Astrocyte of the cerebellum (primary cell): ENCODE data around the gene MN1.

ENCODE experiments used
- DNase-seq: peaks from one replicate; pipeline ENCODE4 v3.0.0-alpha.2; 2011; ENCODE audit warnings: low read depth
- H3K4me3 ChIP-seq: 2 replicates; pipeline ENCODE4 v1.5.1; 2011; ENCODE audit warnings: mild to moderate bottlenecking, low read depth, low read length, moderate library complexity
- in situ Hi-C: cut with HindIII; loops from 2 replicates; pipeline ENCODE4 v1.10.0; 2017; ENCODE audit warnings: low sequenced_read_pairs
- TF ChIP-seq, protein P1 (sequence below): IDR thresholded peaks from 2 replicates; pipeline ENCODE4 v1.5.1; 2012; ENCODE audit warnings: low read length, low read depth, moderate library complexity, mild to moderate bottlenecking; ENCODE audit errors: missing control alignments

Gene MN1

DNA sequence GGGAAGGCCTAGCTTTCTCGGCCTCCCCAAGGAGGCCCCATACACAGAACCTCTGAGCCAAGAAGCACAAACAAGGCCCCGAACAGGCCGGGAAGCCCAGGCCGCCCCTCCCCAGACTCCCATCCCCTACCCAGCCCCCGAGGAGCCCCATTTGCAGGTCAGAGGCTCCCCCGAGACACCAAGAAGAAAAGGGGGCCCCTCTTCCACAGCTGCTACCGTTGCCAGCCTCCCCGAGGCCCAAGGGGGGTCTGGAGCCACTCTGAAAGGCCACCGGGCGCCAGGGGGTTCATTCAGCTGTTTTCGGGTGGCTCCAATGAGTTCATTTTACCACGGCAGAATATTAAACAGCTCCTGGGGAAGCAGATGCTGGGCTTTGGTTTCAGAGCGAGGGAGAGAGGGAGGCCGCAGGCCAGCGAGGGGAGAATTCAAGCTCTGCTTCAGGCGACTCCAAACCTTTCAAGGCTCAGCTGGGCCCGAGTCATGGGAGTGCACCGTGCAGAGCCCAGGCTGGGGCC is 28.5 kb downstream of the MN1 start:
- in situ Hi-C loops: no loop called here
- TF ChIP-seq, protein P1, sequence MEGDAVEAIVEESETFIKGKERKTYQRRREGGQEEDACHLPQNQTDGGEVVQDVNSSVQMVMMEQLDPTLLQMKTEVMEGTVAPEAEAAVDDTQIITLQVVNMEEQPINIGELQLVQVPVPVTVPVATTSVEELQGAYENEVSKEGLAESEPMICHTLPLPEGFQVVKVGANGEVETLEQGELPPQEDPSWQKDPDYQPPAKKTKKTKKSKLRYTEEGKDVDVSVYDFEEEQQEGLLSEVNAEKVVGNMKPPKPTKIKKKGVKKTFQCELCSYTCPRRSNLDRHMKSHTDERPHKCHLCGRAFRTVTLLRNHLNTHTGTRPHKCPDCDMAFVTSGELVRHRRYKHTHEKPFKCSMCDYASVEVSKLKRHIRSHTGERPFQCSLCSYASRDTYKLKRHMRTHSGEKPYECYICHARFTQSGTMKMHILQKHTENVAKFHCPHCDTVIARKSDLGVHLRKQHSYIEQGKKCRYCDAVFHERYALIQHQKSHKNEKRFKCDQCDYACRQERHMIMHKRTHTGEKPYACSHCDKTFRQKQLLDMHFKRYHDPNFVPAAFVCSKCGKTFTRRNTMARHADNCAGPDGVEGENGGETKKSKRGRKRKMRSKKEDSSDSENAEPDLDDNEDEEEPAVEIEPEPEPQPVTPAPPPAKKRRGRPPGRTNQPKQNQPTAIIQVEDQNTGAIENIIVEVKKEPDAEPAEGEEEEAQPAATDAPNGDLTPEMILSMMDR: no peak
- DNase-seq: no peak
- H3K4me3 ChIP-seq: no peak overlapping the region

DNA sequence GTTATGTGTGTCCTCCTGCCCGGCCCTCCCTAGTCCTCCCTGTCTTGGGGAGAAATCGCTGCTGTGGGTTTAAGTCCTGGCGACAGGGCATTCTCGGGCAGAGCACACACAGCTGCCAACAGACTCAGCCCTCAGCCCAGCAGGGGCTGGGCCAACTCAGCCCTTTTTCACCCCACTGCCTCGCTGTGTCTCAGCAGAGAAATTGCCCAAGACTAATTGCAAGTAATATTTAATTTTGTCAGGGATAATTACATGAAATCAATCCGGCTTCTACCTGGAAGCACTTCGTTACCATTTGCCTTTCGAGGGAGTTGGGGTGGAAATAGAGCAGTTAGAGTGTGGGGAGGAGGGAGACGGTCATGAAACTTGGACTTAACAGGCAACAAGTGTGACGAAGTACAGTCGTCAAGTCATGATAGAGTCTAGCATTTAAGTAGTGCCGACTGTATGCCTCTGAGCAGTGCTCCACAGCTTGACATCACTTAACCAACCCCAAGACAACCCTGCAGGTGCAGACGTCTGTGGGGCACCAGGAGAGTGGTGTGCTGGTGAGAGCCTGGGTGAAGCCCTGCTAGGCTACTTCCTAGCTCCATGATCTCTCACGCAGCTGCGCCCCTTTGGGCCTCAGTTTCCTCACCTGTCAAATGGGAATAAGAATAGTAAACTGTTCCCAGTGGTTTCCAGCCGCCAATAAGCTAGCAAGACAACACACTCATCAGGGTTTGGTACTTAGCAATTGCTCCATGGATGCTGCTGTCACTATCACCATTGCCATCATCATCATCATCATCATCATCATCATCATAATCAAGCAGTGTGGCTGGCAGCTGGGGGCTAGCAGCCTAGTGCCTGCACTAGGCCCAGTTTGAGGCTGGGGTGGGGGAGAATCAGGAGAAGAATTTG is 29.2 kb downstream of the MN1 start:
- DNase-seq: no peak
- no peak overlapping the region for H3K4me3 ChIP-seq
- TF ChIP-seq, protein P1: no peak
- in situ Hi-C loops: no loop called here

- TF ChIP-seq, protein P1: no peak
- in situ Hi-C loops: no loop called here
- DNase-seq: no peak
- no peak overlapping the region for H3K4me3 ChIP-seq
These were observed 29.9 kb downstream of the MN1 start for GRCh38 chr22:27771637-27772036.

GRCh38 chr22:27769012-27769411 is 32.5 kb downstream of the MN1 start:
- in situ Hi-C loops: no loop called here
- no peak overlapping the region for H3K4me3 ChIP-seq
- TF ChIP-seq, protein P1: no peak
- DNase-seq: no peak

DNA sequence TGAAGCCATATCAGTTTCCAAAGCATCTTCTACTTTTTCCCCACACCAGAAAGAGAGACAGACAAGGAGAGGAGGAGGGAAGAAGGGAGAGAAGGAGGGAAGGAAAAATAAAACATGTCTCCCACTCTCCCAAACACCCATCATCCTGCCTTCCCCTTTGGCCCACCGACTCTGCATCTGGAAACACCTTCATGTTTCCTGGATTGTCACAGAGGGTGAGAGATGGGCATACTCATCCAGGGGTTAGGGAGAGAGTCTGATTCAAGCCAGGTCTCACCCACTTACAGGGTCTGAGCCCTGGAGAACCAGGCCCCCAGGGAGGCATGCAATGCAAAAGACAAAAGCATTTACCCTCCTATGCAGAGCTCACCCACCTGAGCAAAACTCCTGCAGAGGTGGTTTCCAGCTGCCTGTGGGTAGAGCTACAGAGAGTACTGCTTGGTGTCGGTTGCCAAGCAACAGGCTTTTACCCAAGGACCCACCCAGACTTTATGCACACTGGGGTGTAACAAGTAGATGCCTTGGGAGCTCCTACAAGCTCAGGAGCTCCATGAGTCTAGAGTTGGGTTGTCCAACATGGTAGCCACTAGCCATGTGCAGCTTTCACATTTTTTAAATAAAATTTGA is 33.4 kb downstream of the MN1 start:
- H3K4me3 ChIP-seq: no peak overlapping the region
- in situ Hi-C loops: no loop called here
- TF ChIP-seq, protein P1: no peak
- DNase-seq: no peak

DNA sequence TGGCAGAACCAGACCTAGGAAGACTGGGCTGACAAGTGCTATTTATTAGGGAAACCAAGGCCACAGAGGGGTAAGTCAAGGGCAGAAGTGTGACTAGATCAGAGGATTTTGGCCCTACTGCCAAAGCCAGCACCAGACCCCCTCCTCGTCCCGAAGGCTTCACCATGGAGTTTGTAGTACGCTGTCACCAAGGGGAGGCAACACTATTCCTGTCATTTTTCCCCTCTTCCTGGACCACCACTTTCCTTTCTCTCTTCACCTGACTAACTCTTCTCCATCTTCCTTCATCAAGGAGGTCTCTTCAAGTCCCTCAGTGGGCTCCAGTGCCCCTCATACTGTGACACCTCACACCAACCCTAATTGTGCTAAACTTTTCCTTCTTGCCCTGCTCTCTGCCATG is 34.9 kb downstream of the MN1 start:
- in situ Hi-C loops: no loop called here
- H3K4me3 ChIP-seq: no peak overlapping the region
- no peak for DNase-seq
- TF ChIP-seq, protein P1: no peak
